ENCODE results near the gene FASTK. TPM values are rescaled to one million over a fixed set of nuclear protein-coding genes. Genes with fewer than 3 reads are reported as not detected.
"Not testable (repeated sequence)": the region's sequence is repeated elsewhere in the genome, so short reads cannot be mapped to it uniquely, and the experiment has no call there.

Gene FASTK
- total RNA-seq, 1 donor from 2014 or later, result 97.6 TPM

DNA sequence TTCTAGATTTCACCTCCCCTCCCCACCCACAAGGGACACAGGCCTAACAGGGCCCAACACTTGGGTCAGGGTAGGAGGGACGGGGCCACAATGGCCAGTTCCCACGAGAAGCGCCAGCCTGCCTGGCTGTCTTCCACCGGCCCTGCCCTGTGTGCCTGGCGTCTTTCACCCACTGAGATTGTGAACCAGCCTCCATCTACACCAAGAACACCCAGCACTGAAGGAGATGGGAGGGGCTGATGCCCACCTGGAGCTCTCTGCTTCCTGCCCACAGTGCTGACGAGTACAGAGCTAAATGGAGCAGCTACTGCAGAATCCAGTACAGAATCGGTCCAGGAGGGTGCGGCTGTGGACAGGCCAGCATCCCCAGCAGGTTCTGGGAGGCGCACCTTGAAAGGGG lies 34.6 kb downstream of the FASTK start:
- TF ChIP-seq, protein P1, sequence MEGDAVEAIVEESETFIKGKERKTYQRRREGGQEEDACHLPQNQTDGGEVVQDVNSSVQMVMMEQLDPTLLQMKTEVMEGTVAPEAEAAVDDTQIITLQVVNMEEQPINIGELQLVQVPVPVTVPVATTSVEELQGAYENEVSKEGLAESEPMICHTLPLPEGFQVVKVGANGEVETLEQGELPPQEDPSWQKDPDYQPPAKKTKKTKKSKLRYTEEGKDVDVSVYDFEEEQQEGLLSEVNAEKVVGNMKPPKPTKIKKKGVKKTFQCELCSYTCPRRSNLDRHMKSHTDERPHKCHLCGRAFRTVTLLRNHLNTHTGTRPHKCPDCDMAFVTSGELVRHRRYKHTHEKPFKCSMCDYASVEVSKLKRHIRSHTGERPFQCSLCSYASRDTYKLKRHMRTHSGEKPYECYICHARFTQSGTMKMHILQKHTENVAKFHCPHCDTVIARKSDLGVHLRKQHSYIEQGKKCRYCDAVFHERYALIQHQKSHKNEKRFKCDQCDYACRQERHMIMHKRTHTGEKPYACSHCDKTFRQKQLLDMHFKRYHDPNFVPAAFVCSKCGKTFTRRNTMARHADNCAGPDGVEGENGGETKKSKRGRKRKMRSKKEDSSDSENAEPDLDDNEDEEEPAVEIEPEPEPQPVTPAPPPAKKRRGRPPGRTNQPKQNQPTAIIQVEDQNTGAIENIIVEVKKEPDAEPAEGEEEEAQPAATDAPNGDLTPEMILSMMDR (IDR thresholded peaks at IDR 0.05; ENCODE audit: unreplicated experiment), result no peak
- H3K9me3 Mint-ChIP-seq, result no peaks in the 10 kb centered on the region
- H3K27ac Mint-ChIP-seq, result no peak overlapping the region
- DNase-seq (ENCODE audit: low spot score in 2 of 2, unreplicated experiment in 2 of 2), result no peak
- peaks cover 9% of the 10 kb centered on the region for H3K4me1 Mint-ChIP-seq
- H3K36me3 Mint-ChIP-seq, result peaks cover 10% of the 10 kb centered on the region
- H3K27me3 Mint-ChIP-seq (ENCODE audit: low read depth), result peaks cover 17% of the 10 kb centered on the region
- no peak overlapping the region for H3K4me3 Mint-ChIP-seq

DNA sequence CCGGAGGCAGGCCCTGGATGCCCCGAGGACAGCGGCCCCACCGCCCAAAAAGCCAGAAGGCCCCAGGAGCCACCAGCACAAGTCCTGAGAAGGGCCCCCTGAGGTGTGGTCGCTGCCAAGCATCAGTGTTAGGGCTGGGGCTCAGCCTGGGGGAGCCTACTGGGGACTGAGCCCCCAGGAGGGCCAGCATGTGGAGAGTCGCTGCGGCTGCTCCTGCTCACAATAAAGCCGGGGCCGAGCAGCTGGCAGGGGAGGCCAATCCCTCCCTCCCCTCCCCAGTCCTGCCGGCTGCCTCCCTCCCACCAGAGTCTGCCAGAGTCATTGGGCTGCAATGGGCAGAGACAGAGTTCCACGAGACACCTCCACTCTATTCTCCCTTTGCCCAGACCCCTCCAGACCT lies 35.3 kb downstream of the FASTK start:
- no peak for DNase-seq (ENCODE audit: low spot score in 2 of 2, unreplicated experiment in 2 of 2)
- peaks cover 13% of the 10 kb centered on the region for H3K27me3 Mint-ChIP-seq (ENCODE audit: low read depth)
- TF ChIP-seq, protein P1 (IDR thresholded peaks at IDR 0.05; ENCODE audit: unreplicated experiment), result no peak
- H3K9me3 Mint-ChIP-seq, result no peaks in the 10 kb centered on the region
- H3K4me1 Mint-ChIP-seq, result peaks cover 9% of the 10 kb centered on the region
- peaks cover 10% of the 10 kb centered on the region for H3K36me3 Mint-ChIP-seq
- H3K4me3 Mint-ChIP-seq, result no peak overlapping the region
- H3K27ac Mint-ChIP-seq, result no peak overlapping the region

DNA sequence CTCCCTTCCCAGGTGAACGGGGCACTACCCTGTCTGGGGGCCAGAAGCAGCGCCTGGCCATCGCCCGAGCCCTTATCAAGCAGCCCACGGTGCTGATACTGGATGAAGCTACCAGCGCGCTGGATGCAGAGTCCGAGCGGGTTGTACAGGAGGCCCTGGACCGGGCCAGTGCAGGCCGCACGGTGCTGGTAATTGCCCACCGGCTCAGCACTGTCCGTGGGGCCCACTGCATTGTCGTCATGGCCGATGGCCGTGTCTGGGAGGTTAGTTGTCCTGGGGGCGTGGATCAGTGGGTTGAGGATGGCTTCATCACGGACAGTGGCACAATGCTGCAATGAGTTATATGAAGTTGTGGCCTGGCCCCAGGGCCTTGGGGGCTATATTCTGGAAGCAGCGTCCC lies 36.6 kb downstream of the FASTK start:
- TF ChIP-seq, protein P1 (IDR thresholded peaks at IDR 0.05; ENCODE audit: unreplicated experiment), result no peak
- Mint-ChIP-seq H3K27ac (no peak overlapping the region), H3K36me3 (peaks cover 10% of the 10 kb centered on the region), H3K9me3 (no peaks in the 10 kb centered on the region), H3K27me3 (ENCODE audit: low read depth) (peaks cover 2% of the 10 kb centered on the region), H3K4me3 (no peak overlapping the region), H3K4me1 (peaks cover 22% of the 10 kb centered on the region)
- DNase-seq (ENCODE audit: low spot score in 2 of 2, unreplicated experiment in 2 of 2), result no peak

DNA sequence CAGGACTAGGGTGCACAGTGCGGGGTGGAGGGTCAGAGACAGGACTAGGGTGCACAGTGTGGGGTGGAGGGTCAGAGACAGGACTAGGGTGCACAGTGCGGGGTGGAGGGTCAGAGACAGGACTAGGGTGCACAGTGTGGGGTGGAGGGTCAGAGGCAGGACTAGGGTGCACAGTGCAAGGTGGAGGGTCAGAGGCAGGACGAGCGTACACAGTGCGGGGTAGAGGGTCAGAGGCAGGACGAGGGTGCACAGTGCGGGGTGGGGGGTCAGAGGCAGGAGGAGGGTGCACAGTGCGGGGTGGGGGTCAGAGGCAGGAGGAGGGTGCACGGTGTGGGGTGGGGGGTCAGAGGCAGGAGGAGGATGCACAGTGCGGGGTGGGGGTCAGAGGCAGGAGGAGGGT lies 37.2 kb downstream of the FASTK start:
- DNase-seq (ENCODE audit: low spot score in 2 of 2, unreplicated experiment in 2 of 2); H3K9me3 Mint-ChIP-seq; H3K4me3 Mint-ChIP-seq; H3K36me3 Mint-ChIP-seq; H3K27me3 Mint-ChIP-seq (ENCODE audit: low read depth); H3K27ac Mint-ChIP-seq: not testable (repeated sequence)
- peaks cover 26% of the 10 kb centered on the region for H3K4me1 Mint-ChIP-seq

DNA sequence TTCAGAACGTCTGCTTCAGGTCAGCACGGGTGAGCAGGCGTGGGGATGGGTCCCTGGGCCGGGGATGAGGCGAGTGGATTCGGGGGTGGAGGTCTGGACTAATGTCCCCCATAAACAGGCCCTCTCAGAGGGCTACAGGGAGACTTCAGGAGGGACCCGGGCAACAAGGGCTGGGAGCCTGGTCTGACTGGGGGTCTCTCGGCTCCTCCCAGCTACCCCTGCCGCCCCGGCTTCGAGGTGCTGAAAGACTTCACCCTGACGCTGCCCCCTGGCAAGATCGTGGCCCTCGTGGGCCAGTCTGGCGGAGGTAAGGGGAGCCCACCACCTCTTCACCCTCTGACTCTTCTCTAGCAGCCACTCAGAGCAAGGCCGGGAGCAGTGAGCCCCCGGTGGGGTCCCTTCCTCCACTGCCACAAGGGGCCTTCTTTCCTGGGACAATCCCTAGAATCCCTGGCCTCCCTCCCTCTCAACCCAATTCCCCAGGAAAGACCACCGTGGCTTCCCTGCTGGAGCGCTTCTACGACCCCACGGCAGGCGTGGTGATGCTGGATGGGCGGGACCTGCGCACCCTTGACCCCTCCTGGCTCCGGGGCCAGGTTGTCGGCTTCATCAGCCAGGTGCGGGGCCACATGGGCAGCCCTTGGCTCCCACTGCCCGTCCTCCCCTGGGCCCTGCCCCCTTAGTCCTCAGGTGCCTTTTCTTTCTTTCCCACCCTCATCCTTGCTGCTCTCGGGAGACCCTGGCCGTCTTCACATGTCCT lies 39.8 kb downstream of the FASTK start:
- H3K9me3 Mint-ChIP-seq, result no peaks in the 10 kb centered on the region
- peaks cover 15% of the 10 kb centered on the region for H3K36me3 Mint-ChIP-seq
- H3K27ac Mint-ChIP-seq, result peak overlapping the region; percentile 21
- DNase-seq (ENCODE audit: low spot score in 2 of 2, unreplicated experiment in 2 of 2), result no peak
- peaks cover 17% of the 10 kb centered on the region for H3K4me1 Mint-ChIP-seq
- no peaks in the 10 kb centered on the region for H3K27me3 Mint-ChIP-seq (ENCODE audit: low read depth)
- no peak overlapping the region for H3K4me3 Mint-ChIP-seq
- TF ChIP-seq, protein P1 (IDR thresholded peaks at IDR 0.05; ENCODE audit: unreplicated experiment), result no peak

DNA sequence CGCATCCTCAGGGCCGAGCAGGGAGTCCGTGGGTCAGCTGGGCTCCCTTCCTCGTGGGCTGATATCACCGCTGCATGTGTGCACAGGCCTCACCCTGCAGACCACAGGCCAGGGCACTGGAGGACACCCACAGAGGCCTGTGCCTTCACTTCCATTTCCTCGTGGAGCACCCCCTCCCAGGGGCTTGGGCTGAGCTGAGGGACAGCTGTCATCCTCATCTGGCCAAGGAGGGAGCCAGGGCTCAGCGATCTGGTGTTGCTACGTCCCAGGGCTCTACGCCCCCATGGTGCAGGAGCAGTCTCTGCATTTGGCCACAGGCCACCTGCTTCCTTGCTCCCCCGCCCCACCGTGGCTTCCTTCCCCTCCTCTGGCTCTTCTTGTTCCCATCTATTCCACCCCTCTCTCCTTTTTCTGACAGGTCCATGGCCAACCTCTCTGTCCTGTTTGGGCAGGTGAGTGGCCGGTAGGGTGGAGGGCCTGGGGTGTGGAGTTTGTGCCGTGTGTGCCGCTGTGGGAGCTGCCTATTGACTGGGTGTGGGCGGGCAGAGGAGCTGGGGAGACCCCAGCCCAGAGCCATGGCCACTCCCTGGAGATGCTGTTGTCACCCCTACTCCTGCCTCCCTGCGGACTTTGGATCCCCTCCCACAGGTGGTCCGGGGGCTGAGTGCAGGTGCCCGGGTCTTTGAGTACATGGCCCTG lies 40.6 kb downstream of the FASTK start:
- no peaks in the 10 kb centered on the region for H3K9me3 Mint-ChIP-seq
- peak overlapping the region; percentile 89 for H3K27ac Mint-ChIP-seq
- TF ChIP-seq, protein P1 (IDR thresholded peaks at IDR 0.05; ENCODE audit: unreplicated experiment), result no peak
- H3K27me3 Mint-ChIP-seq (ENCODE audit: low read depth), result no peaks in the 10 kb centered on the region
- H3K36me3 Mint-ChIP-seq, result peaks cover 15% of the 10 kb centered on the region
- H3K4me1 Mint-ChIP-seq, result peaks cover 17% of the 10 kb centered on the region
- no peak for DNase-seq (ENCODE audit: low spot score in 2 of 2, unreplicated experiment in 2 of 2)
- H3K4me3 Mint-ChIP-seq, result no peak overlapping the region
